ENCODE results near the gene ZNF853. TPM values are rescaled to one million over a fixed set of nuclear protein-coding genes. Genes with fewer than 3 reads are reported as not detected.
"Not testable (repeated sequence)": the region's sequence is repeated elsewhere in the genome, so short reads cannot be mapped to it uniquely, and the experiment has no call there.

The ZNF853 gene
- total RNA-seq, 1 experiment from 2014 or later = 0.59 TPM

GRCh38 chr7:6650086-6650485 is 34.7 kb downstream of the ZNF853 start:
- no peak for DNase-seq (ENCODE audit: extremely low read depth, low read depth)

- no peak for DNase-seq (ENCODE audit: extremely low read depth, low read depth)
Measured at GRCh38 chr7:6650521-6651011, 35.2 kb downstream of the ZNF853 start.

GRCh38 chr7:6651851-6652445 is 36.5 kb downstream of the ZNF853 start:
- no peak for DNase-seq (ENCODE audit: extremely low read depth, low read depth)

- no peak for DNase-seq (ENCODE audit: extremely low read depth, low read depth)
Measured at GRCh38 chr7:6652446-6653011, 37.1 kb downstream of the ZNF853 start.

GRCh38 chr7:6653071-6654003 is 37.9 kb downstream of the ZNF853 start:
- DNase-seq (ENCODE audit: extremely low read depth, low read depth) = no peak

- no peak for DNase-seq (ENCODE audit: extremely low read depth, low read depth)
Measured at GRCh38 chr7:6654113-6654841, 38.9 kb downstream of the ZNF853 start.

- DNase-seq (ENCODE audit: extremely low read depth, low read depth) = no peak
Measured at GRCh38 chr7:6654842-6655610, 39.6 kb downstream of the ZNF853 start.

- DNase-seq (ENCODE audit: extremely low read depth, low read depth) = no peak
Measured at GRCh38 chr7:6655636-6656385, 40.4 kb downstream of the ZNF853 start.

- DNase-seq (ENCODE audit: extremely low read depth, low read depth) = no peak
Measured at GRCh38 chr7:6656413-6656812, 41.0 kb downstream of the ZNF853 start.

GRCh38 chr7:6658618-6659345 is 43.4 kb downstream of the ZNF853 start:
- DNase-seq (ENCODE audit: extremely low read depth, low read depth) = no peak

- DNase-seq (ENCODE audit: extremely low read depth, low read depth) = not testable (repeated sequence)
Measured at GRCh38 chr7:6670851-6671250, 55.4 kb downstream of the ZNF853 start.

Other genes starting within 250 kb of the ZNF853 start
- gene RAC1, start 241.1 kb upstream of the ZNF853 start, total RNA-seq (2014; rRNA removed; shearing (Covaris generic)) = 127 and 143 TPM in 2 replicates
- gene DAGLB, start 167.7 kb upstream of the ZNF853 start, total RNA-seq (2014; rRNA removed; shearing (Covaris generic)) = 8.7 and 9.8 TPM in 2 replicates
- 122 and 128 TPM in 2 replicates for gene KDELR2, start 131.5 kb upstream of the ZNF853 start, total RNA-seq (2014; rRNA removed; shearing (Covaris generic))
- not detected in 2 replicates for gene GRID2IP, start 64.1 kb upstream of the ZNF853 start, total RNA-seq (2014; rRNA removed; shearing (Covaris generic))
- gene ZDHHC4, start 38.2 kb upstream of the ZNF853 start, total RNA-seq (2014; rRNA removed; shearing (Covaris generic)) = 70.9 and 84.3 TPM in 2 replicates
- gene INTS15, start 25.6 kb upstream of the ZNF853 start, total RNA-seq (2014; rRNA removed; shearing (Covaris generic)) = 24.4 and 25.2 TPM in 2 replicates
- 9.8 and 12.0 TPM in 2 replicates for gene ZNF316, start 21.7 kb downstream of the ZNF853 start, total RNA-seq (2014; rRNA removed; shearing (Covaris generic))
- gene ZNF12, start 91.3 kb downstream of the ZNF853 start, total RNA-seq (2014; rRNA removed; shearing (Covaris generic)) = 22.8 and 27.2 TPM in 2 replicates
- gene RSPH10B2, start 138.5 kb downstream of the ZNF853 start, total RNA-seq (2014; rRNA removed; shearing (Covaris generic)) = 0.05 TPM in 1 of 2 replicates, not detected in the other
- gene CCZ1B, start 210.7 kb downstream of the ZNF853 start, total RNA-seq (2014; rRNA removed; shearing (Covaris generic)) = 50.4 and 62.1 TPM in 2 replicates